ENCODE data around the gene MRS2.

DNA sequence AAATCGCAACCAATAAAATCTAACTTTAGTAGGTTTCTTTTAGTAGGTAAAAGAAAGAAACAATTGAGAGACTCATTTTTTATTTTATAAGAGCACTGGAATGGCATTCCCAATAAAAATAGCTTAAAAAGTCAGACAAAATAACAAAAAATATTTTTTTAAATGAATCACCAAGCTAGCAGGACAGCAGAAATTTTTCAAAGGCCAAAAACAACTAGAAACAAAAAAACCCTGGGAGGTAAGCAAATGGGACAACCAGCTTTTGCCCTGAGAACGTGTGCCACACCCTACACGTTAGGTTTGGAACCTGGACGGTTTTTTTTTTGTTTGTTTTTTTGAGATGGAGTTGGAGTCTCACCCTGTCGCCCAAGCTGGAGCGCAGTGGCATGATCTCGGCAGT is 67.1 kb downstream of the MRS2 start:
- TF ChIP-seq CTCF (IDR thresholded peaks at IDR 0.05; ENCODE audit: insufficient read depth, low read length, poor library complexity, severe bottlenecking) = no peak
- TF ChIP-seq EZH2phosphoT487 (conservative IDR thresholded peaks at IDR 0.05; ENCODE audit: low read length) = no peak

Measured in SU-DHL-6 (cell line).